AML-193 (cell line): Measurements from ENCODE around the gene CTR9.

Experiments
- DNase-seq, 2 experiments: peaks; one replicate each; lab custom pipeline; 2025; lab: John Stamatoyannopoulos, UW

Gene CTR9

GRCh38 chr11:10780040-10780439, 29.0 kb downstream of the CTR9 start:
- no peak for DNase-seq

DNA sequence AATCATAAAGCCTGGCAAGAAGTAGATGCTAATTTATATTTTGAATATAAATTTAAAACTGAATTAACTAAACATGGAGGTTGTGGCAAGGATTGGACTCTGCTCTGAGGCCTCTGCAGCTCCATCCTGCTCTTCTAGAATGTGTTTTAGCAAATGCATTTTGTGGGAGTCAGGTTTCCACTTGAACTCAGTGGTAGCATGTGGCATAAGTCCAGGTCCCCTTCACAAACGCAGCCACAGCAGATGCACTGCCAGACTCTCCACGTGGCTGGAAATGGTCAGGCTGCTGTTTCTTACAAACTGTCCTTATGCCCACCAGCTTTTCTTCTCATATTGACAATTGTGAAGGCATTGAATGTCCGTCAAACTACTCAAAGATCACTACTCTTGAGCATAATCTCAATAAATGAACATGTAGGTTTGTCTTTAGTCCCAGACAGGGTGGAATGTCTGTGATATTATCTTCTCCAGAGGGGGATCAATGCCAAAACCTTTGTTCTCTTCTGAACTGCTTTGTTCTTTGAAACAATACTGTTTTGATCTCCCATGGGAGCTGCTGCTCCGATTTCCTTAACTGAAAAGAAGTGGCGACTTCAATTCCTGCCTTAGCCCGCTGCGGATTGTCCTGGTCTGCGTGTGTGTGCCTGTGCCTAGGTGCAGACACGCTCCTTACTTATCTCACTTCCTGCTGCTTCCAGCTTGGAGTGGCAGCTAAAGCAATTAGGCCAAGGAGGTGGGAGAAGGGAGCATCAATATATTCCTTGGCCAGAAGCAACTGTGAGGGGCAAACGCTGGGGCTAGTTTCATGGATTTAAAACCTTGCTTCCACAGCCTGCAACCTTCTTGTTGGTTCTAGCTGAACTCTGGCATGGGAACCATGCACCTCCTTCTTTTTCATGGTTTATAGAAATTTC, 33.4 kb downstream of the CTR9 start:
- no peak for DNase-seq

- DNase-seq, result no peak
Measured at GRCh38 chr11:10785146-10785474, 34.1 kb downstream of the CTR9 start.

GRCh38 chr11:10786451-10786850, 35.4 kb downstream of the CTR9 start:
- no peak for DNase-seq

- DNase-seq, result peak; percentile 64 to 68
Measured at GRCh38 chr11:10792385-10793068, 41.5 kb downstream of the CTR9 start.

DNA sequence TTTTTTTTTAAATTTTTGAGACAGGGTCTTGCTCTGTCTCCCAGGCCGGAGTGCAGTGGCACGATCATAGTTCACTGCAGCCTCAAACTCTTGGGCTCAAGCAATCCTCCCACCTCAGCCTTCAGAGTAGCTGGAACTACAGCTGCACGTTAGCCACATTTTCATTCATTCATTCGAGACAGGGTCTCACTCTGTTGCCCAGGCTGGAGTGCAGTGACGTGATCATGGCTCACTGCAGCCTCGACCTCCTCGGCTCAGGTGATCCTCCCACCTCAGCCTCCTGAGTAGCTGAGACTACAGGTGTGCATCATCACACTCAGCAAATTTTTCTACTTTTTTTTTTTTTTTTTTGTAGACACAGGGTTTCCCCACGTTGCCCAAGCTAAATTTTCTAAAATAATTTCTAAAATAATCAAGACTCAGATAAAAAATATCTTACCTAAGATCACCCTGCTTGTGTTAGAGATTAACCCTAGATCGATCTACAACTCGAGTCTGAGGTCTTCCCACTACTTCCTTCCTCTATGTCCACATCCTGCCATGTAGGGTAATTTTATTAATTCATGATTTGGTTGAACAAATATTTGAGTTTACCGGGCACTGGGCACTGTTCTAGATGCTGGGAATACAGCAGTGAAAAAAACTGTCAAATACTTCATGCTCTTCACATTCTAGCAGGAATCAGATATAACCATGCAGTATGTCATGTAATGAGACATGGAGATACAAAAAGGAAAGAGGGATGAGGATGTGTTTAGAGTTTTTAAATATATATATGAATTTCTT, 42.6 kb downstream of the CTR9 start:
- no peak for DNase-seq

DNA sequence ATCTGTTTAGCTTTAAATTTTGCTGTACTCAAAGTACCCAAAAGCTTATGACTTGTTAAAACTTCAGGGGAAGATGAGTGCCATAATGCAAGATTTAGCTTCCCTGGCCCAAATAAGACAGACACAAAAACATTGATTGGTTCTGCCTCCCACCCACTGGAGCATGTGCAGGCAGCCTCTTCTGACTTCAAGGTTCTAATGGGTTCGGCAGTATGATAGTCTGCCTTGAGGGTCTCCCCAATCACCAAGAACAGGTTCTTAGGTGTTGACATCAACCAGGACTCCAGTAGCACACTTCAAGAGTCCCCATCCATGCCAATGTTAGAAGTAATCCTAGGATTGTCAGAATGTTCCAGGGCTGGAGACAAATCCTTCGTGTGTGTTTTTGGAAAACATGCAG, 45.1 kb downstream of the CTR9 start:
- DNase-seq, result no peak

DNA sequence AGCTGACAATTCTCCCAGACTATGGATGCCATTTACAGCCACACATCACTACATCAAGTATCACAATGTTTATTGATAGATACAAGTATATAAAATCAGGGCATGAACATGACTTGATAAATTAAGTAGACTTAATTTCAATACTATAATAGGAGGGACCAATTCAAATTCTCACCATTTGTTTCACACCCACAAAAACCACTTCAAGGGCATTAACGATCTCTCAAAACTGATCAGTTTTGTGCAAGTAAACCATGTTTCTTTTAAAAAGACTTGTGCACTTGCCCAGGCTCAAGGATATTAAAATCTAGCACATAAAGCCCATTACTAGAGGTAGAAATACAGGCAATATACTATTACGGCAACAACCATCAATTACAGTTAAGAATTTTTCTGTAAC, 46.0 kb downstream of the CTR9 start:
- DNase-seq, result no peak

GRCh38 chr11:10797531-10797930, 46.5 kb downstream of the CTR9 start:
- peak; percentile 89 to 95 for DNase-seq

DNA sequence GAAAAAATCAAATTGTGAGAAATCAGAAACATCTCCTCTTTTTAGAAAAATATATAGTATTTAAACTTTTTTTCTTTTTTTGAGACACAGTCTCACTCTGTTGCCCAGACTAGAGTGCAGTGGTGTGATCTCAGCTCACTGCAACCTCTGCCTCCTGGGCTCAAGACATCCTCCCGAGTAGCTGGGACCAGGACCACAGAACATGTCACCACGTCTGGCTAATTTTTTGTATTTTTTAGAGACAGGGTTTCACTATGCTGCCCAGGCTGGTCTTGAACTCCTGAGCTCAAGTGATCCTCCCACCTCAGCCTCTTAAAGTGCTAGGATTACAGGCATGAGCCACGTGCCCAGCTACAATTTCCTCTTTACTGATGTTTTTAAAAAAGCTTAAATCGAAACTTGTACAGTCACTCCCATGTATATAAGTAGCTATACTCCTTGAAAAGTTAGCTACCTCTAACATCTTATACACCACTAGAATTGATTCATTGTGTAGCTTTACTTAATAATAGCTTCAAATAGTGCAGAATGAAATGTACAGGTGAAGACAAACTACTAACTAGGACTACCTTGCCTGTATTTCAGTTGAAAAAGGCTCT, 47.4 kb downstream of the CTR9 start:
- DNase-seq, result no peak

DNA sequence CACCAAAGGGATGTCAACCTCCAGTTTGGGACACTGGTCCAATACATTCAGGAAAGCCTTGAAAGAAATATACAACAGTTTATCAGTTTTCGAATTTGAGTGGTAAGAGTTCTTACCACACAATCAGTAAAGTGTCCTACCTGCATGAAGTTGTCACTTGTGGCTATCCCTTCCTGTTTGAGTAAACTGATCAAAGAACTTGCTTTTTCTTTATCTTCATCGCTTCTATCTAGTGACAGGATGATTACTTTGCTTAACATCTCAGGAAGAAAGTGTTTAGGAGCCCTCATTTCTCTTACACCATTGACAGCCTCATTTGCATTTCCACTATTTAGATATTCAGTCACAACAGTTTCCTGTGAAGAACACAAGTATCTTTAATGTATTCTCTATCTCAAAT, 49.2 kb downstream of the CTR9 start:
- DNase-seq, result no peak

DNA sequence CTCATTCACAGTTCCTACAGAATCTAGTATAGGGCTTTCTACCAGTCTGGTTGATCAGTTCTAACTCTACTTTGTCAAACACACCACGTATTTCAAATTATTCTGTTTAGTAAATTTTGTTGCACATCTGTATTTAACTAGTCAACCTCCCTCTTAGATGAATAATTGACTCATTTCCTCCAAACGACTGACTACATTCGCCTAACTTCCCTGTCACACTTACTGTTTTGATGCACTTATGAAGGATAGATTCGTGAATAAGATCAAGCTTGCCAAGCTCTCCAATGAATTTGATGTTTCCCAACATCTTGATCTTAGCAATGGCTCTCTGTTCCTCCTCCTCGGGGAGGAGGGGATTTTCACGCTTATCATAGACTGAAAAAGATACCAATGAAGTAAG, 52.6 kb downstream of the CTR9 start:
- no peak for DNase-seq

DNA sequence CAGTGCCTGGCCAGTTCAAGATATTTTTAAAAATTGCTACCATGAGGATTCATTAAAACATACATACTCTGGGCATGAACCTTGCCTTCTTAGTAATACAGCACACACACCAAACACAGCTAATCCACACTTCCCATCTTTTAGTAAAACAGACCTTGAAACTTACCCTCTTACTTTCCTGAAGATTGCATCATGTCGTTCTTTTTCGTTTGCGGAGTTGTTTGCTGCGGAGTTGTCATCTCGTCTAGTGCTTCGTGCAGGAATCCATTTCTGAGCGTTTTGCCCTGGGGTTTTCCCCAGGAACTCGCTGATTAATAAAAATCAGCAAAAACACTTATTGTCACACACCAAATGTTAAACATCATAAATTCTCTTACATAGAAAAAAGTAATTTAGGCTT, 54.7 kb downstream of the CTR9 start:
- DNase-seq, result no peak

GRCh38 chr11:10806206-10806605, 55.2 kb downstream of the CTR9 start:
- no peak for DNase-seq

GRCh38 chr11:10807493-10808234, 56.6 kb downstream of the CTR9 start:
- peak; percentile 13 to 18 for DNase-seq

DNA sequence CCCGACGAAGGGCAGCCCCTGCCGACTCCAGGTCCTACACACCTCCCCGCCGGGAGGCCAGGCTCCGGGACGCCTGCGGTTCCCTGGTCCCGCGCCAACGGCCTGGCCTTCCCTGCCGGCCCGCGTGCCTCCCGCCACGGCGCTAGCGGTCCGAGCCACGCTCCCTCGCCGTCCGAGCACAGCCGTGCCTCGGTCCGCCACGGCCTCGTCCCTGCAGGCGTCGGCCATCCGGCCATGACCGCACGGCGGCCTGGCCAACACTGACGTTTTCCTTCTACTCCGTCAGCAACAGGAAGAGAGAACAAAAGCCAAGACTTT, 57.1 kb downstream of the CTR9 start:
- DNase-seq, result no peak

DNA sequence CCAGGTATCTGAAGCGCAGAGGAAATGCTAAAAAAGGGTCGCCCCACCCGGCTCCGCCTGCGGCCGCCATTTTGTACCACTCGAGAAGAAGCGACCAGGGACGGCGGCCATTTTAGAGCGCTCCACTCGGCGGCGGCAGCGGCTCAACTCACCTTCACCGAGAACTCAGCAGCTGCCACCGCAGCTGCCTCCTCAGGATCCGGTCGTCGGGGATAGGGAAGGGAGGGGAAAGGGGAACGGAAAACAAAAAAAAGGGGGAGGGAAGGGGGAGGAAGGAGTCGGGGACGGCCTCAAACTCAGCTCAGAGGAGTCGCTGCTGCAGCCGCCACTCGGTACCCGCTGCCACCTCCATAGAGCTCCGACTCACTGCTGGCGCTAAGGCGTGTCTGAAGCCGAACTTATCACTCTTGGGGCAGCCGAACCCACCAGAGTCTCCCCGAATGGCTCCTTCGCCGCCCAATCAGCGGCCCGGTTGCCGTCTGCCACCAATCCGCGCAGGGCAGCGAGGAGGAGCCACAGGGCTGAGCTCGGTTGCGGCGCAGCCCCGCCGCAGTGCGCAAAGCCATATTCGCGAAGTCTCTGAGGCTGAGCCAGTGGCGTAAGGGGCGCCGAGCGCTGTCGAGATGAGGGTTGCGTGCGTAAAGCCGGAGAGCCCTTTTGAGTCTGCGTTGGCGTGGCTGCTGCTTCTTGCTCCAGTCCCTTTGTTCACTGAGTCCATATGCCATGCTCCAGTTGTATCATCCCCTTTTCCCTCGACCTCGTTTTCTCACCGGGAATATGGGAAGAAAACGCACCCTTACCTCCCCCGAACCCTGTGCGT, 57.7 kb downstream of the CTR9 start, which contains the start of gene EIF4G2:
EIF4G2 (minus strand) TSS at position 374 of the 820 bp plus-strand sequence.
- peak; percentile 95 to 96 for DNase-seq

GRCh38 chr11:10809373-10810160, 58.5 kb downstream of the CTR9 start:
- peak in 1 of 2 experiments; percentile 37 for DNase-seq

GRCh38 chr11:10813945-10814344, 62.9 kb downstream of the CTR9 start:
- DNase-seq, result no peak

DNA sequence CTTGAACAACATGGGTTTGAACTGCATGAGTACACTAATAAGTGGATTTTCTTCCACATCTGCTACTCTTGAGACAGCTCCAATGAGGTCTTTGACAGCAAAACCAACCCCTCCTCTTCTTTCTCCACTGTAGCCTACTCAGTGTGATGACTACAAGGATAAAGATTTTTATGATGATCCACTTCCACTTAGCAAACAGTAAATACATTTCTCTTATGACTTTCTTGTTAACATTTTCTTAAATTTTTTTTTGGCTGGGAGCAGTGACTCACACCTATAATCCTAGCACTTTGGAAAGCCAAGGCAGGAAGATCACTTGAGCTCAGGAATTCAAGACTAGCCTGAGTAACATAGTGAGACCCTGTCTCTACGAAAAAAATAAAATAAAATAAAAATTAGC, 67.5 kb downstream of the CTR9 start:
- no peak for DNase-seq
